Gastroesophageal sphincter (tissue), 3 donors: Measurements from ENCODE around the gene B3GNT8.

ENCODE experiments used
- CTCF ChIP-seq, 4 experiments: fragments of 200-600 bp in 2 of 4; fragments of 450-650 bp in 2 of 4; sonication (generic) in 1 of 4; IDR thresholded peaks; one replicate each; pipeline ENCODE4 v1.5.1; 2017 to 2019; ENCODE audit warnings: antibody characterized with exemption in 4 of 4, mild to moderate bottlenecking in 2 of 4, moderate library complexity in 2 of 4
- EP300 ChIP-seq: sonication (generic); formaldehyde crosslinking; IDR thresholded peaks from one replicate; pipeline ENCODE4 v1.6.1; 2017; ENCODE audit warnings: antibody characterized with exemption, mild to moderate bottlenecking
- POLR2A ChIP-seq, 2 donors: fragments of 450-650 bp; IDR thresholded peaks; one replicate each; pipeline ENCODE4 v1.6.1; 2017; ENCODE audit warnings: antibody characterized with exemption in 2 of 2, mild to moderate bottlenecking in 2 of 2, moderate library complexity in 1 of 2

- TF ChIP-seq EP300 (no peak), CTCF (IDR thresholded peaks at IDR 0.05) (no peak), POLR2A (IDR thresholded peaks at IDR 0.05) (no peak)
Measured at GRCh38 chr19:41399091-41399490, 28.1 kb downstream of the B3GNT8 start.
